HG03095 (cell line): ENCODE measurements around the gene PACSIN1.

Source experiments
- ATAC-seq: cut with Tn5 transposase; IDR thresholded peaks from one replicate; pipeline ENCODE4 v1.9.1; 2021; ENCODE audit warnings: moderate library complexity; ENCODE audit not compliant: unreplicated experiment

Gene PACSIN1

DNA sequence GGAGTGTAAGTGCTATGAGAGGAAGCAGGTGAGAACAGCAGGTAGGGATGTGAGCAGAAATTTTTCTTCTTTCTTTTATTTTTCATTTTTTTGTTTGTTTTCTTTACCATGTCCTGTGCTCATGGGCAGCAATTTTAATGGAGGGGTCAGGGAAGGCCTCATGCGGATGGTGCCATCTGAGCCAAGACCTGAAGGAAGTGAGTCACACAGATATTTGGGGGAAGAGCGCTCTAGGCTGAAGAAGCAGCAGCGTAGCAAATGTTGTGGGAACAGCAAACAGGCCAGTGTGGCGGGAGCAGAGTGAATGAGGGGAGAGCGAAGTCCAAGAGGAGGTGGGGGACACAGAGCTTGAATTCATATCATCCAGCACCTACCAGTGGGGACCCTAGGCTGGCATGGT, 77.5 kb downstream of the PACSIN1 start:
- ATAC-seq: no peak

GRCh38 chr6:34544052-34544604, 78.3 kb downstream of the PACSIN1 start:
- no peak for ATAC-seq

DNA sequence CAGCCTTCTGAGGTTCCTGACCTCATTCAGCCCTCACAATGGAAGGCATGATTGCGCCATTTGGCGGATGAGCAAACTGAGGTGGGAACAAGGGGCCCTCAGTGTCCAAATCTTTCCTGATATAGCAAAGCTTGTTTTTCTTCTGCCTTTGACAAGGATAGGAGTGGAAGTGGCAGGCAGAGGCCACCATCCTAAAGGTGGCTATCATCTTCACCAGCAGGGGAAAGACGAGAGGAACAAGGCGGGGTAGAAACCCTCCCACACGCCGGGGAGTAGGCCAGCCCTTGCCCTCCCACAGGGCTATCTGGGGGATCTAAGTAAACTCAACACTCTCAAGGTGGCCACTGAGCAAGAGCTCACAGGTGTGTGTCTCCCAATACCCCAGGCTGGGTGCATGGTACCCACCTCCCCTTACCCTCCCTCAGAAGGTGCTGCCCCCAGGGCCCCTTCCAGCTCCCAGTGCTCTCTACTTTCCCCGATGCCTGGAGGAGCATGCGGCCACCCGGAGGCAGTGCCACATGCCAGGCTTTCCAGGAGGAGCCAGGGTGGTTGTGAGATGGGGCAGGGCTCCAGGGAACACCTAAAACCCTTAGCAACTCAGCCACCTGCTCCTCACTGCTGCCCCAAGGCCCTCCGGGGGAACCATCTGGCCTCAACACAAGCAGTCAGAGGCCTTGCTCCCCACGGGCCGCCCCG, 79.0 kb downstream of the PACSIN1 start:
- no peak for ATAC-seq

DNA sequence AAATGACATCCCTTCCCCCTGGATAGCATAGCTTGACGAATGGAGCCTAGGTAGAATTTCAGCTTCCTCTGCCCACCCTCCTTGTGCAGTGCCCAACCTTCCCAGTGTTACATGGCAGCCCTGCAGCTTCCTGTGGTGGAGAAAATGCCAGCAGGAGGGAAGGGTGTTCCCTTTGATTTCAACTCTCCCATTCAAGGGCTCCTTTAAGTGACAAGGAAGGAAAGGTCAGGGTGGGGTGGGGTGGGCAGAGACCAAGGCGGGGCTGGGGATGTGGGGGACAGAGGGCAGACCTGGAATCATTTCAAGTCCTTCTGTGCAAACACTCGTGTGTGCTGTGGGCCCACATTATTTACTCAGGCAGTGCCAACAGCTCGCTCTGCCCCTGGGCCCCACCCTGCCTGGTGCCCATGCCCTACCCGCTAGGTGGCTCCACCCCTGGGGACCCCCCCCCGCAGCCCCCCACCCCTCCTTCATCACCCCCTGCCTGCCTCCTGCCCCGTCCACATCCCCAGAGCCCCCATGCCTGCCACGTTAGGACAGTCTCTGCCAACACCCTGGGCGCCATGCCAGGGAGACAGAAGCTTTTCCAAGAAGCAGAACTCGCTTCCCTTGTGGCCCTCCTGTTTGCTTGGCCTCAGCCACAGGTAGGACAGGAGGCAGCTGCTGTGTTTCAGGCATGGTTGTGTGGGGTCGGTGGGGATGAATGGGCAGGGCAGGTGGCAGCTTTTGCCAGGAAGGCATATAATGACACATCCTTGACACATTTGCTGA, 80.9 kb downstream of the PACSIN1 start:
- no peak for ATAC-seq

GRCh38 chr6:34547701-34548644, 82.1 kb downstream of the PACSIN1 start:
- ATAC-seq: no peak

GRCh38 chr6:34549026-34549803, 83.3 kb downstream of the PACSIN1 start:
- ATAC-seq: no peak

DNA sequence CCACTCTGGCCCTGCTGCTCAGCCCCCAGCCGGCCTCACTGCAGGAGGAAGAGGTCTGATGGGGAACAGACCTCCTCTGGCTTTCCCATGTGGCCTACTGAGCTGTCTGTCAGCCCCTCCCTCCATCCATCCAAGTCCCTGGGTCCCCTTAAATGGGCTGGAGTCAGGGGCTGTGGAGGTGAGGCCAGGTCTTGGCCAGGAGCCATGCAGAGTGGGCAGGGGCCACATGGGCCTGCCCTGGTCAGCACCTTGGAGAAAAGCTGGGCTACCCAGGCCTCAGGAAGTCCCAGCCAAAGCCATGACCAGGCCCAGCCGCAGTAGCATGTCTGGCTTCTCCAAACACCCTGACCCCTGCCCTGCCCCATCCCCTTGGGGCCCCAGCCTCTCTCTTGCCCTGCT, 83.9 kb downstream of the PACSIN1 start:
- ATAC-seq: no peak

DNA sequence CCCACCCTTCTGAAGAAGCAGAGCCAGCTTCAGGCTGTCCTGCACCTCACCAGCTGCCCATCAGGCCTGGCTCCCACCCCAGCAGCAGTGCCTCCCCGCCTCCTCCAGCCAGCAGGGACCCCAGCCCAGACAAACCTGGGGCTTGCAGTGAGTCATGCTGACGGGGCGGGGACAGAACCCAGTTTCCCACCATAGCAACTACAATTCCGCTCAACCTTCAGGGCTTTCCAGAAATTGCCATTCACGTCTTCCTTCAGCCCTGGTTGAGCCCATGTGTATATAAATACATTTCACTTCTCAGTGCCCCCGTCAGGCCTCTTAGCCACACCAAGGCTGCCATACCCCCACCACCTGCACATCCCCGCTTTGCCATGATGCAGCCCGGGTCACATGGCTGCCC, 85.8 kb downstream of the PACSIN1 start:
- ATAC-seq: no peak

DNA sequence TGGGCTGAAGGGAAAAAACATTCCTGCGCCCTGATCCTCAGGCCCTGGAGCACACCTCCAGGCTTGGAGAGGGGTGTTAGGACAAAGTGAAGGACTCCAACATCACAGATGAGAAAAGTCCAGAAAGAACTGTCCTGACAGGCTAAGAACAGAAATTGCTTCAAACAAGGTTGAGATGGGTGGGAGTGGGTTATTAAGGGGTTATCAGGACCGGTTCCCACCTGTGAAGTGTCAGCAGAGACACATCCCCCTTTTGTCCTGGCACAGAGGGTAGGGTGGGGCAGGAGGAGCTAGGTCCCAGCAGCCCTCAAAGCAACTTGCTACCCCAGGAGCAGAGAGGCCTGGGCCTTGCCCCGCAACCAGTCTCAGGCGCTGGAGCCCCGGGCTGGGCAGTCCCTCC, 86.7 kb downstream of the PACSIN1 start:
- no peak for ATAC-seq

- no peak for ATAC-seq
Measured at GRCh38 chr6:34553146-34553545, 87.3 kb downstream of the PACSIN1 start.

- ATAC-seq: no peak
Measured at GRCh38 chr6:34553750-34554149, 87.9 kb downstream of the PACSIN1 start.

DNA sequence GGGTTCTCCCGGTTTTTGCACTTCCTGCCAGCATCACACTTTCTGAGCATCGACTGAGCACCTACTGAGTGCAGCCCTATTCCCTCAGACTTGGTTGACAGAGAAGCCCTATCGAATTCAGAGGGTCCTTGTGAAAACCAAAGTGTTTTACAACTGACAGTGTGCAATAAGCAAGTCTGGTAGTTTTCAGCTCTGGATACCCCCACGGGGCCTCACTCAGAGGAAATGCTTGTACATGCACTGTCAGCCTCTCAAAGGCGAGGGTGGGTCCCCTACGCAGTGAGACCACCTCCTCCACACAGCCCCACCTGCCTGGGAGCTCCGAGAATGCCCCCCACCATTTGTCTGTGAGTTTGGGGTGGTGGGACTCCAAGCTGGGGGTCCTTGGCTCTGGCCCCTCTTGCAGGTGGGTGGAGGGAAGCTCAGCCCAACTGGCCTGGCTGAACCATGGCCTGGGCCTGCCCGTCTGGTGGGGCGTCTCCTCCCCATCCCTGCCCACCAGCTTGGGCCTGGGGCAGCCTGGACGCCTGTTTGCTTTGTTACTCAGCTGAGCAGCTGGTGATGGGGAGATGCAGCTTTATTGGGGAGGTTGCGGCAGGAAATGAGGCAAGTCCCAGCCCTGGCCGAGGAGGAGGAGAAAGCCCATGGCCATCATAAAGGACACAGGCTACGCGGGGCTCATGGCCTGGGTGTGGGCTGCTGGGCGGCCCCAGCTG, 88.6 kb downstream of the PACSIN1 start:
- no peak for ATAC-seq

GRCh38 chr6:34555007-34555322, 89.1 kb downstream of the PACSIN1 start:
- no peak for ATAC-seq

DNA sequence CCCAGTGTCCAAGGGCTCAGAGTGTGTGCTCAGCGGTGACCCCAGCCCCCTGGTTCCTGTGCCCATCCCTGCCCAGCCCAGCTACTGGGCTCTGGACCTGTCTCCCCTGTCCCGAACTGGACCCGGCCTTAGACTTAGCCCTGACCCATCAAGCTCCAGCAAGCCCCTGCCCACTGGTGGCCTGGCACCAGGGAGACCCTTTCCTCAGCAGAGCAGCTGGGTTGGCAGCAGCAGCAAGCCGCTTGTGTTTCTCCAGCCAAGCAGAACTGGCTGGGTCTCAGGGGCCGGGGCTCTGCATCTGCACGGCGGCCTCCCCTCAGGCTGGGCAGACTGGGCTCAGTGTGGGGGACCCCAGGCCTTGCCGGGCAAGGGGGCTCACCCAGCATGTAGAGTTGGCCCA, 89.5 kb downstream of the PACSIN1 start:
- no peak for ATAC-seq

GRCh38 chr6:34556031-34556471, 90.2 kb downstream of the PACSIN1 start, which contains the start of gene SPDEF:
Gene SPDEF, minus strand, starts transcription at chr6:34556329. Its CDS starts 11,874 bp downstream, at chr6:34544455.
- no peak for ATAC-seq

GRCh38 chr6:34556493-34556892, 90.6 kb downstream of the PACSIN1 start:
- no peak for ATAC-seq

- ATAC-seq: no peak
Measured at GRCh38 chr6:34557228-34557627, 91.4 kb downstream of the PACSIN1 start.

DNA sequence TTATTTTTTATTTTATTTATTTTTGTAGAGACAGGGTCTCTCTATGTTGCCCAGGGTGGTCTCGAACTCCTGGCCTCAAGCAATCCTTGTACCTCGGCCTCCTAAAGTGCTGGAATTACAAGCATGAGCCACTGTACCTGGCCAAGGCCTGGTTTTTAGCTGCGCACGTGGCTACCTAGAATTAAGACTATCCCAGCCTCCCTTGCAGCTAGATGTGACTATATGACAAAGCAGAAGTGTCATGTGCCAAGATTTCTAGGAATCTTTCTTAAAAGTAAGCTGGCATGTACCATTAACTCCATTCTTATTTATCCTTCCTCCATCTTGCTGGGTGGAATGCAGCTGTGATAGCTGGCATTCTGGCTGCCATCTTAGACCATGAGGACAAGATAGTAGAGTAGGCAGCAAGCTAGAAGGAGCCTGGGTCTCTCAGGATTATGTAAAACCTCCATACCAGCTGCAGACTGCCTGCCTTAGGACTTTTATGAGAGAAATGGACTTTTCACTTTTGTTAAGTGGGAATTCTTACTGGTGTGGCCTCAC, 92.4 kb downstream of the PACSIN1 start:
- no peak for ATAC-seq

DNA sequence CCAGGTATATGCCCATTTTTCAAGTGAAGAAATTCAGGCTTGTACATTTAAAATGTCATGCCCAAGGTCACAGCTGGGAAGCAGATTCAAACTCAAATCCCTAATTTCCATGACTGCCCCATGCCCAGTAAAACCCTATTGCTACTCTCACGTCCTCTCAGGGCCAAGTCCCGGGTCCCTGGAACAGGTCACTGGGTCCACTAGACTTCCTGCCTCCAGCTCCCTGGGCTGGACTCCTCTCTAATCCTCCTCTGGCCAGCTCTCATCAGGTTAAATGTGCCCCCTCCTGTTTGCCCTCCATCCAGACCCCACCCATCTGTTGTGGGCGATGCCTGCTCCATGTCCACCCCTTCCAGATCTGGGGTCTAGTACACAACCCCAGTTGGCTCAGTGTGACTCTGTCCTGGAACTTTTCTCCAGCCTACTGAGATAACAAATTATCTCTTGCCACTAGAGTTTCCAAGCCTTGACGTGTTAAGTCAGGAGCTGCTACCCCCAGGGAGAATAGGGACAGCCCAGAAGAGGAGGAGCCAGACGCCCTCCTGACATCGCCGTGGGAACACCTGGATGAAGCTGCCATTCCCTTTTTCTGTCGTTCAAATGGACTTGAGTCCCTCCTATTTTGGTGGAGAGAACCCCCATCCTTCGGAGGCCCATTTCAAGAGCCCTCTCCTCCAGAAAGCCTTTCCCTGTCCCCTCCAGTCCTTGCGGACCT, 93.9 kb downstream of the PACSIN1 start:
- ATAC-seq: no peak
